ENCODE measurements around the gene FMN2.
A peak's percentile ranks its signal among the peaks of the same experiment; 100 is the strongest.
"Not testable (repeated sequence)": the region's sequence is repeated elsewhere in the genome, so short reads cannot be mapped to it uniquely, and the experiment has no call there.

Gene FMN2

GRCh38 chr1:240145120-240145519 is 53.4 kb downstream of the FMN2 start:
- no peak for DNase-seq

GRCh38 chr1:240148333-240148732 is 56.6 kb downstream of the FMN2 start:
- DNase-seq, result no peak

DNA sequence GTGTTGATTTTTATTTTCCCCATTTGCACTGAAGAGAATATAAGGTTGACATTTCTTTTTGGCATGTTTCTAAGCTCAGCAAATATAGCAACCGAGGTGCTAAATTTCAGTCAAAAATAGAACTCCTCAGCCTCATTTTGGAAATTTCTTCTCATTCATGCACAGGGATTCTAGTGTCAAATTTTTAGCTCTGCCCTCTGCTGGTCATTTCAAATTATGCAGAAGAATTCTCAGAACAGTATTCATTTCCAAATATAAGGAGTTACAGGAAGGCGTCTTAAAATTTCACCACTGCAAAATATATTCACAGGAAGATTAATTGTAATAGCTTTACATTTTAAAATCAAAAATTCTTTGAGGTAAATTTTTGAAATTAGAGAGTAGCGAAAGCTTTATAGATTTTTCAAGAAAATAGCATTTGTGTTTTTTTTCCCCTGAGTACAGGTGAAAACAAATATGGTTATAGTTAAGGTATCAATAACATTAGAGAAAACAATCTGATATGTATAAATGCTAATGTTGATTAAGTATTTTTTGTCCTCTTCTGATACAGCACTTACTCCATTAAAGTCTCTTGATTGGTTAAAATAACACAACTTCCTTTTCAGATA is 57.9 kb downstream of the FMN2 start:
- peak; percentile 10 to 46 (median 16) for DNase-seq

GRCh38 chr1:240151136-240151735 is 59.6 kb downstream of the FMN2 start:
- DNase-seq, result no peak

DNA sequence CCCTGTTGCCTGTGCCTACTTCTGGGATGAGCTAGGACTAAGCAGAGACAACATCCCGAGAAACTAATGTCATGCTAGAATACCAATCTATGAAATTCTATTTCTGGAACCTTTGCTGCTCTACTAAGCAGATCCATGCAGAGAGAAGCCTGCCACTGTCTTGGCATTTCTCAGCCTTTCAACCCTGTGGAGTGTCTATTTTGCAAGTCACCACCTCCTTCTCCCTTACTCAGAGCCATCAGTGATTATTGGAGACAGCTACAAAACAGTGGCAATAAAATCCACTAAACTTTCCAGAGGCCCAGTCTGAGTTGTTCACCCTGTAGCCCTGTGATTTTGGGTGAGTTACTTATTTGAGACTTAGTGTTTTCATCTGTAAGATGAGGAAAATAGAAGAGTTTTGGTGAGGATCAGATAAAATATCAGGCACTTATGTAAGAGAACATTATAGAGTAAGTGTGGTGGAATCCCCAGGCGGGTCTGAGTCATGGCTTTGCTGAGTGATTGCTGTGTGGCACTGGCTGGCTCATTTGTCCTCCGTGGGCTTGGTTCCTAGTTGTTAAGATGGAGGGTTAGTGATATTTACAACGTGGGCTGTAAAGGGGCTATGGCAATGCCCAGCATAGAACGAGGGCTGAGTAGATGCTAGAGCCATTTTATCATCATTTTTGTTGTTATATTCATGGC is 61.1 kb downstream of the FMN2 start:
- DNase-seq, result no peak

DNA sequence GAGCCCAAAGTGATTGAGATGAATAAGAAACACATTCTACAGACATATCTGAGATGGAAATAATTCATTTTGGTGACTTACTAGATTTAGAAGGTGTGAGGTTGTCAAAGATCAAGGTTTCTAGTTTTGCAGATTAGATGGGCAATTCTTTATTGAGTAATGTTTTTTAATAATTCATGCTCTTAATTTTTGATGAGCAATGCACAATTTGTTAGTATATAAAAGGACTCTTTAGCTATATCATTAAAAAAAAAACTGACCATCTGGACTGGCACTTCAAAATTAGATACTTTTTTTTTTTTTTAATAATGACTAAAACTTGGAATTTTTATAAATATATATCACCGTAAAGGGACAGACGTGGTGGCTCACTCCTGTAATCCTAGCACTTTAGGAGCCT is 63.9 kb downstream of the FMN2 start:
- no peak for DNase-seq

DNA sequence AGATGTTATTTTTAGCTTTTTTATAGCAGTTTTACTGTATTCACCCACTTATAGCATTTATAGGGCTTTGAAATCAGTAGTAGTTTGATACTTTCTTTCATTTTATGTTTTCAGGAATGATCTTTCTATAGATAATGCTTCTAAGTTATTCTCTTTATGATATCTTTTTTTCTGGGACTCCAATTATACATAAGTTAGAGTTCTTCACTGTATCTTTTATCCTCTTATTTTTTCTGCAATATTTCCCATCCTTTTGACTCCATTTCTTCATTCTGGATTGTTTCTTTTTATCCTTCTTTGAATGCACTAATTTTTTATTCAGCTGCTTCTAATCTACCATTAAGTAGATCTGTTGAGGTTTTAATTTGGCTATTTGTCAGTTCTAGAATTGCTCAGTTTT is 73.1 kb downstream of the FMN2 start:
- no peak for DNase-seq

GRCh38 chr1:240169188-240169587 is 77.5 kb downstream of the FMN2 start:
- DNase-seq, result peak in 1 of 4 experiments; percentile 4

DNA sequence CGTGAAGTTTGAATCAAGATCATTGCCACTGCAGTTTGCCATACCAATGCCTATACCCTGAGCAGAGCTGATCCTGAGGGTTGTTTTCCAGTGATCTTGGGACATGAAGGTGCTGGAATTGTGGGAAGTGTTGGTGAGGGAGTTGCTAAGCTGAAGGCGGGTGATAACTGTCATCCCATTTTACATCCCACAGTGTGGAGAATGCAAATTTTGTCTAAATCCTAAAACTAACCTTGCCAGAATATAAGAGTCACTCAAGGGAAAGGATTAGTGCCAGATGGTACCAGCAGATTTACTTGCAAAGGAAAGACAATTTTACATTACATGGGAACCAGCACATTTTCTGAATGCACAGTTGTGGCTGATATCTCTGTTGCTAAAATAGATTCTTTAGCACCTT is 78.6 kb downstream of the FMN2 start:
- no peak for DNase-seq

DNA sequence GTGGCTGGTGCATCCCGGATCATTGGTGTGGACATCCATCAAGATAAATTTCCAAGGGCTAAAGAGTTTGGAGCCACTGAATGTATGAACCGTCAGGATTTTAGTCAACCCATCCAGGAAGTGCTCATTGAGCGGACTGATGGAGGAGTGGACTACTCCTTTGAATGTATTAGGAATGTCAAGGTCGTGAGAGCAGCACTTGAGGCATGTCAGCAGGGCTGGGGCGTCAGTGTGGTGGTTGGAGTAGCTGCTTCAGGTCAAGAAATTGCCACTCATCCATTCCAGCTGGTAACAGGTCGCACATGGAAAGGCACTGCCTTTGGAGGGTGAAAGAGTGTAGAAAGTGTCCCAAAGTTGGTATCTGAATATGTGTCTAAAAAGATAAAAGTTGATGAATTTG is 79.1 kb downstream of the FMN2 start:
- DNase-seq, result no peak

GRCh38 chr1:240171907-240172306 is 80.2 kb downstream of the FMN2 start:
- no peak for DNase-seq

GRCh38 chr1:240173836-240174235 is 82.2 kb downstream of the FMN2 start:
- DNase-seq, result no peak

DNA sequence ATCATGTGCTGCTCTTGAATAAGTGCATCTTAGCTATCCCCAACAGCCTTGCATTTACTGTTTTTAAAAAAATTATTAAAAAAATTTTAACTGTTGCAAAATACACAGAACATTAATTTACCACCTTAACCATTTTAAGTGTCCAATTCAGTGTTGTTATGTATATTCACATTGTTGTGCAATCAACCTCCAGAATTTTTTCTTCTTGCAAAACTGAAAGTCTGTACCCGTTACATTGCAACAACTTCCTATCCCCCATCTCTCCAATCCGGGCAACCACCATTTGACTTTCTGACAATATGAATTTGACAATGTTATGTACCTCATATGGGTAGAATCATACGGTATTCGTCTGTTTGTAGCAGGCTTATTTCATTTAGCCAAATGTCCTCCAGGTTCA is 83.1 kb downstream of the FMN2 start:
- DNase-seq, result peak in 1 of 4 experiments; percentile 5

- DNase-seq, result no peak
These were observed 86.7 kb downstream of the FMN2 start for GRCh38 chr1:240178366-240178765.

- DNase-seq, result not testable (repeated sequence)
These were observed 93.0 kb downstream of the FMN2 start for GRCh38 chr1:240184682-240185081.

GRCh38 chr1:240188139-240188538 is 96.5 kb downstream of the FMN2 start:
- no peak for DNase-seq

GRCh38 chr1:240189386-240189989 is 97.8 kb downstream of the FMN2 start:
- peak; percentile 51 to 66 (median 59) for DNase-seq

- no peak for DNase-seq
These were observed 99.3 kb downstream of the FMN2 start for GRCh38 chr1:240190881-240191401.

- DNase-seq, result no peak
These were observed 101.2 kb downstream of the FMN2 start for GRCh38 chr1:240192851-240193250.

DNA sequence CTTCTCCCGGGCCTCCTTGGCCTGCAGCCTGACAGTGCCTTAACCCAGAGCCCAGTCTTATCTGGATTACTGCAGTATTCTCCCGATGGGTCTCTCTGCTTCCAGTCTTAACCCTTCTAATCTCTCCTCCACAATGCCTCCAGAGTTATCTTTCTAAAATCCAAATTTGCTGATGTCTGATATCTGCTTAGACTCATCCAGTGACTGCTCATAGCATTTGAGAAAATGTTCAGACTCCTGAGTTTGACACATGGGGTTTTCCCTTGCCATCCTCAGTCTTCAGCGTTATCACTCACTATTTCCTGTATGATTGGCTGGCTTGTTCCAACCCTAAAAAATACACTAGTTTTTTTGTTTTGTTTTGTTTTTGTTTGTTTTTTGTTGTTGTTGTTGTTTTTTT is 102.0 kb downstream of the FMN2 start:
- no peak for DNase-seq

GRCh38 chr1:240194120-240194519 is 102.4 kb downstream of the FMN2 start:
- DNase-seq, result no peak

DNA sequence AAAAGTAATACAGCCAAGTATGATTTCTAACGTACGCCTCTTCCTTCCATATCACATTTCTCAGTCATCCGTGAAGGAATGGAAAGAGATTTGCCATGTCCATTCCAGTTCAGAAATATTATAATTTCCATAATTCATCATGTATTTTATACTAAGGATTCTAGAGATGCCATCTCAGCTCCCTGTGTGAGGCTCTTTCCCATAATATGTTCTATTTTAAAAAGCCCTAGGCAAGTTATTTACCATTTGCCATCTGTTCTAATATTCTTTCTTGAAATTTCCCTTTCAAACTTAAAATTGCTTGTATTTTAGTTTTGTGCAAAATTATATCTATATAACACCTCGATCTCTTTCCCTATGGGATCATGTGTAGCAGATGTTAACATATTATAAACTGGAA is 106.7 kb downstream of the FMN2 start:
- no peak for DNase-seq

All from suppressor macrophage (primary cell).